CD14-positive monocyte (primary cell): Measurements from ENCODE around the gene TMTC2. TPM values are rescaled to one million over a fixed set of nuclear protein-coding genes. Genes with fewer than 3 reads are reported as not detected.

ENCODE experiments used
- DNase-seq, 3 donors: peaks; one replicate each; pipeline ENCODE4 v3.0.0-alpha.2; 2011 to 2022
- H2AFZ ChIP-seq: 2 replicates; pipeline ENCODE4 v1.6.0; 2012; ENCODE audit warnings: mild to moderate bottlenecking, low read depth, low read length, inconsistent platforms; ENCODE audit not compliant: insufficient read depth, poor library complexity, severe bottlenecking
- H3K27ac ChIP-seq, 2 donors: 1 replicate in 1 of 2; 2 replicates in 1 of 2; pipeline ENCODE4 v1.5.1; 2012 to 2013; ENCODE audit warnings: low read length in 2 of 2, control low read depth in 1 of 2, inconsistent platforms in 1 of 2, low read depth in 1 of 2, mild to moderate bottlenecking in 1 of 2
- H3K27me3 ChIP-seq, 2 donors: one replicate each; pipeline versions ENCODE4 v1.6.0 to v1.6.1; 2011 to 2013; ENCODE audit warnings: low read length in 2 of 2; ENCODE audit not compliant: control insufficient read depth in 2 of 2, insufficient read depth in 2 of 2
- H3K36me3 ChIP-seq, 2 donors: replicated peaks in 1 of 2; 1 replicate in 1 of 2; 2 replicates in 1 of 2; pipeline versions ENCODE4 v1.5.1 to v1.6.1; 2012 to 2013; ENCODE audit warnings: low read length in 2 of 2, control low read depth in 1 of 2, inconsistent platforms in 1 of 2, mild to moderate bottlenecking in 1 of 2; ENCODE audit not compliant: insufficient read depth in 2 of 2, control insufficient read depth in 1 of 2
- H3K4me1 ChIP-seq, 2 donors: 1 replicate in 1 of 2; 2 replicates in 1 of 2; pipeline versions ENCODE4 v1.5.1 to v1.6.1; 2012 to 2013; ENCODE audit warnings: low read length in 2 of 2, control low read depth in 1 of 2, inconsistent platforms in 1 of 2, mild to moderate bottlenecking in 1 of 2, moderate library complexity in 1 of 2; ENCODE audit not compliant: insufficient read depth in 2 of 2, control insufficient read depth in 1 of 2
- H3K4me2 ChIP-seq: replicated peaks from 2 replicates; pipeline ENCODE3; 2012; ENCODE audit warnings: low read length, moderate library complexity, mild to moderate bottlenecking; ENCODE audit not compliant: poor library complexity, severe bottlenecking; ENCODE audit errors: extremely low read depth
- H3K4me3 ChIP-seq, 3 experiments: fragments of 200-600 bp in 1 of 3; sonication (generic) in 1 of 3; replicated peaks in 1 of 3; 1 replicate in 2 of 3; 2 replicates in 1 of 3; pipeline ENCODE4 v1.5.1; 2011 to 2013; ENCODE audit warnings: low read length in 3 of 3, mild to moderate bottlenecking in 3 of 3, control low read depth in 2 of 3, low read depth in 2 of 3, inconsistent platforms in 1 of 3, moderate library complexity in 1 of 3
- H3K79me2 ChIP-seq: 2 replicates; pipeline ENCODE4 v1.6.0; 2012; ENCODE audit warnings: mild to moderate bottlenecking, control low read depth, inconsistent platforms, low read length, moderate library complexity; ENCODE audit not compliant: insufficient read depth
- H3K9ac ChIP-seq: 2 replicates; pipeline ENCODE4 v1.6.0; 2017; ENCODE audit warnings: low read length, mild to moderate bottlenecking; ENCODE audit not compliant: insufficient read depth, poor library complexity, severe bottlenecking
- H3K9me3 ChIP-seq, 2 donors: replicated peaks in 1 of 2; 1 replicate in 1 of 2; 2 replicates in 1 of 2; pipeline versions ENCODE4 v1.5.1 to v1.6.1; 2012 to 2013; ENCODE audit warnings: low read length in 2 of 2, control low read depth in 1 of 2; ENCODE audit not compliant: control insufficient read depth in 1 of 2, insufficient read depth in 1 of 2
- H4K20me1 ChIP-seq: 2 replicates; pipeline ENCODE4 v1.6.0; 2012; ENCODE audit warnings: mild to moderate bottlenecking, low read length, control low read depth, moderate library complexity; ENCODE audit not compliant: insufficient read depth
- H3K27ac Mint-ChIP-seq, 7 donors: one replicate each; pipeline ENCODE4 v1.8.0; 2020; ENCODE audit warnings: mild to moderate bottlenecking in 7 of 7, mixed read lengths in 7 of 7, moderate library complexity in 6 of 7, inconsistent platforms in 2 of 7
- H3K27me3 Mint-ChIP-seq, 3 donors: one replicate each; pipeline ENCODE4 v1.8.0; 2021 to 2022; ENCODE audit warnings: low read depth in 3 of 3, mild to moderate bottlenecking in 3 of 3, mixed read lengths in 3 of 3, moderate library complexity in 3 of 3, inconsistent platforms in 1 of 3
- H3K36me3 Mint-ChIP-seq, 2 donors: one replicate each; pipeline ENCODE4 v1.8.0; 2020; ENCODE audit warnings: mixed read lengths in 2 of 2, inconsistent platforms in 1 of 2, mild to moderate bottlenecking in 1 of 2
- H3K4me1 Mint-ChIP-seq: one replicate; pipeline ENCODE4 v1.8.0; 2020; ENCODE audit warnings: mild to moderate bottlenecking, mixed read lengths
- H3K4me3 Mint-ChIP-seq, 2 donors: one replicate each; pipeline ENCODE4 v1.8.0; 2020; ENCODE audit warnings: mild to moderate bottlenecking in 2 of 2, mixed read lengths in 2 of 2, moderate library complexity in 1 of 2
- H3K9me3 Mint-ChIP-seq, 7 donors: one replicate each; pipeline ENCODE4 v1.8.0; 2020 to 2022; ENCODE audit warnings: mixed read lengths in 7 of 7, mild to moderate bottlenecking in 6 of 7, moderate library complexity in 6 of 7, inconsistent platforms in 2 of 7
- CTCF ChIP-seq: fragments of 200-600 bp; IDR thresholded peaks from one replicate; pipeline ENCODE4 v1.8.0; 2022; ENCODE audit warnings: antibody characterized with exemption, mild to moderate bottlenecking
- WGBS: methylation state at CpG from one replicate; pipeline ENCODE4 v1.1.5; 2013; ENCODE audit warnings: missing lambda C conversion rate; ENCODE audit not compliant: insufficient coverage; 5-methylcytosine and 5-hydroxymethylcytosine counted together
- intact Hi-C, 2 donors: fragments of 100-400 bp; cut with micrococcal nuclease; formaldehyde crosslinking; loops; one replicate each; pipeline versions ENCODE4 v1.15.0 to v1.15.1; 2023
- polyA plus RNA-seq, 3 donors: library from polyadenylated mRNA; depleted of rRNA in 1 of 3; unstranded in 2 of 3; stranded (reverse) in 1 of 3; fragments of 300-500 nt in 2 of 3; fragments of >200 nt in 1 of 3; fragmentation: Illumina TruSeq in 2 of 3; gene quantifications; 1 replicate in 2 of 3; 2 replicates in 1 of 3; pipeline ENCODE4 v1.2.3, GENCODE V29; 2012 to 2021

TMTC2 gene
- polyA plus RNA-seq, 3 donors = 2.5 to 15.7 (median 3.3) TPM

GRCh38 chr12:83143950-83144349, 457.2 kb downstream of the TMTC2 start:
- H3K4me1 ChIP-seq = no peaks in the 10 kb centered on the region
- no peak overlapping the region for H3K4me3 ChIP-seq
- no peak for TF ChIP-seq CTCF
- Mint-ChIP-seq H3K27me3 (peaks cover 0 to 4% (median 1%) of the 10 kb centered on the region in 3 donors), H3K9me3 (peaks cover 7 to 28% (median 22%) of the 10 kb centered on the region in 7 donors), H3K36me3 (no peaks in the 10 kb centered on the region), H3K4me1 (no peaks in the 10 kb centered on the region), H3K27ac (no peak overlapping the region), H3K4me3 (no peak overlapping the region)
- no peak overlapping the region for H2AFZ ChIP-seq
- H3K9ac ChIP-seq = no peak overlapping the region
- intact Hi-C loops = no loop called here
- H3K36me3 ChIP-seq = no peaks in the 10 kb centered on the region
- no peaks in the 10 kb centered on the region for H4K20me1 ChIP-seq
- DNase-seq = no peak
- H3K4me2 ChIP-seq = no peak overlapping the region
- no peaks in the 10 kb centered on the region for H3K79me2 ChIP-seq
- H3K27ac ChIP-seq = no peak overlapping the region
- WGBS = no CpG with 5 or more reads among the region's 1 CpG
- H3K27me3 ChIP-seq = no peaks in the 10 kb centered on the region
- H3K9me3 ChIP-seq = peaks cover 3 to 16% of the 10 kb centered on the region in 2 donors

- peaks cover 3 to 9% of the 10 kb centered on the region in 2 donors for H3K9me3 ChIP-seq
- H3K27ac ChIP-seq = no peak overlapping the region
- no peak overlapping the region for H3K27ac Mint-ChIP-seq
- intact Hi-C loops = no loop called here
- H3K36me3 ChIP-seq = no peaks in the 10 kb centered on the region
- H3K79me2 ChIP-seq = no peaks in the 10 kb centered on the region
- no peak for TF ChIP-seq CTCF
- H3K9me3 Mint-ChIP-seq = peaks cover 7 to 30% (median 18%) of the 10 kb centered on the region in 7 donors
- no peaks in the 10 kb centered on the region for H3K4me1 ChIP-seq
- H3K4me3 Mint-ChIP-seq = no peak overlapping the region
- peaks cover 0 to 4% (median 1%) of the 10 kb centered on the region in 3 donors for H3K27me3 Mint-ChIP-seq
- no peak overlapping the region for H3K9ac ChIP-seq
- no peak overlapping the region for H3K4me3 ChIP-seq
- H4K20me1 ChIP-seq = no peaks in the 10 kb centered on the region
- DNase-seq = no peak
- no peak overlapping the region for H3K4me2 ChIP-seq
- WGBS = 100% methylated on average over 1 of the region's 2 CpGs
- no peaks in the 10 kb centered on the region for H3K36me3 Mint-ChIP-seq
- H3K4me1 Mint-ChIP-seq = no peaks in the 10 kb centered on the region
- no peaks in the 10 kb centered on the region for H3K27me3 ChIP-seq
- no peak overlapping the region for H2AFZ ChIP-seq
Measured at GRCh38 chr12:83145325-83145840, 458.7 kb downstream of the TMTC2 start.
